HG03571 (cell line): ENCODE measurements around the gene CD63.

Experiments
- ATAC-seq: cut with Tn5 transposase; IDR thresholded peaks from one replicate; pipeline ENCODE4 v1.9.1; 2021; ENCODE audit not compliant: unreplicated experiment

Gene CD63

DNA sequence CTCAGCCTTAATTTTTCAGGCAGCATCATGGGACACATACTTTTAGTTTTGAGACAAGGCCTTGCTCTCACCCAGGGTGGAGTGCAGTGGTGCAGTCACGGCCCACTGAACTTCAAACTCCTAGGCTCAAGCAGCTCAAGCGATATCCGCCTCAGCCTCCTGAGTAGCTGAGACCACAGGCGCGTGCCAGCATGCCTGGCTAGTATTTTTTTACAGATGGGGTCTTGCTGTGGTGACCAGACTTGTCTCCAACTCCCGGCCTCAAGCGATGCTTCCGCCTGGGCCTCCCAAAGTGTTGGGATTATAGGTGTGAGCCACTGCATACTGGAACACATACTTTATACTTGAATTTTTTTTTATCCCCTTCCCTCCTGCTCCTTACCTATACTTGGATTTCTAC, 5.9 kb downstream of the CD63 start:
- no peak for ATAC-seq

DNA sequence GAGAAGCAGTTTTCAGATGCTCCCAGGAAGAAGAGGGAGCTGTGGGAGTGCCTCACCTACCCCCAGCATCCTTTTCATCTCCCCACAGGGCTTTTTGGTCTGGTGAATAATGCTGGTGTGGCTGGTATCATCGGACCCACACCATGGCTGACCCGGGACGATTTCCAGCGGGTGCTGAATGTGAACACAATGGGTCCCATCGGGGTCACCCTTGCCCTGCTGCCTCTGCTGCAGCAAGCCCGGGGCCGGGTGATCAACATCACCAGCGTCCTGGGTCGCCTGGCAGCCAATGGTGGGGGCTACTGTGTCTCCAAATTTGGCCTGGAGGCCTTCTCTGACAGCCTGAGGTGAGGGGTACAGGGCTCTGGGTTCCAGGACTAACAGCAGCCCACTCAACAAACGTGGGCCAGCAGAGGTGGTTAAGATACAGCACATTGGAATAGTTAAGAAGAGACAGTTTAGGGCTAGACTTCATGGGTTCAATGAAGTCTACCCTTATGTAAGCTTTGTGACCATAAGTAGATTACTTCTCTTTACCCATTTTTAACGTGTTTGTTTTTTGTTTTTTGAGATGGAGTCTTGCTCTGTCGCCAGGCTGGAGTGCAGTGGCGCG, 7.1 kb downstream of the CD63 start:
- ATAC-seq = no peak

DNA sequence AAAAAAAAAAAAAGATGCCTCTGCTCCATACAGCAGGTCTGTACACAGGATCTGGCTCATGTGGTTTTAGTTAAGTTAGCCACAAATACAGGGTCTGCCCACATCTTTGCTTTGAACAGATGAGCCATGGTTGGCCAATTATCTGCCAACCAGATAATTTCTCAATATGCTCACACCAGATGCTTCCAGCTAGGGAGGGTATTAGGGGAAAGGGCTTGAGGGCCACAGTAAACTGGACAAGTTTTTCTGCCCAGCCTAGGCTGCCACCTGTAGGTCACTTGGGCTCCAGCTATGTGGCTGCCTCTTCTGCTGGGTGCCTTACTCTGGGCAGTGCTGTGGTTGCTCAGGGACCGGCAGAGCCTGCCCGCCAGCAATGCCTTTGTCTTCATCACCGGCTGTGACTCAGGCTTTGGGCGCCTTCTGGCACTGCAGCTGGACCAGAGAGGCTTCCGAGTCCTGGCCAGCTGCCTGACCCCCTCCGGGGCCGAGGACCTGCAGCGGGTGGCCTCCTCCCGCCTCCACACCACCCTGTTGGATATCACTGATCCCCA, 7.8 kb downstream of the CD63 start:
- no peak for ATAC-seq

DNA sequence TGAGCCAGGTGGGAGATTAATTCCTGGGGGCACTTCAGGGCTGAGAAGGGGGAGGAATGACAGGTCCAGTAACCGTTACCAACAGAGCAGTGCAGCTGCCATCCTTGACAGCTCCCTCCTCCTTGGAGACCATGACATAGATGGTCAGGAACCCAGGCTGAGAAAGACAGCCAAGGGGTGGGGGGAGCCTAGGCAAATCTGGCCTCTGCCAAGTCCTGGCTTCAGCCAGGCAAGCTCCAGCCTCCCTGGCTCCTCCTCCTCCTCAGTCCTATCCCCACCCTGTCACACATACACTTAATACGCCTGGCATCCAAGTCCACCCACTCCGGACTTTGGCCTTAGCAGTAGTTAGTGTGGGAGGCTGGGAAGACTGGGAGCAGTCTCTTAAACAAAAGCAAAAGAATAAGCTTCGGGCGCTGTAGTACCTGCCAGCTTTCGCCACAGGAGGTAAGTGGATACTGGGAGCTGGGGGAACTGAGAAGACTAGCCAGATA, 8.7 kb downstream of the CD63 start, which contains the start of gene RDH5:
Gene RDH5, plus strand, starts transcription at position 323 of the 494 bp plus-strand sequence. CDS start 792 bp downstream, outside the sequence.
- ATAC-seq = no peak

DNA sequence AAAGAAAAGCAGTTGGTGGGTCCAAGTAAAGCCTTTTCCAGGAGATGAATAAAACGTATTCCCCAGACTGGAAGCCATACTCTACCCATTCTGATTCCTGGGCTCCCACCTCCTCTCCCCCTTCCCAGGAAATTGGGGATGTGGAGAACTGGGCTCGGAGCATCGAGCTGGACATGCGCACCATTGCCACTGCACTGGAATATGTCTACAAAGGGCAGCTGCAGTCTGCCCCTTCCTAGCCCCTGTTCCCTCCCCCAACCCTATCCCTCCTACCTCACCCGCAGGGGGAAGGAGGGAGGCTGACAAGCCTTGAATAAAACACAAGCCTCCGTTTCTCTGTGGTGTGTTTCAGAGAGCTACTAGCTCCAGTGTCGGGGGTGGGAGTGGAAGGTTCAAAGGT, 9.4 kb downstream of the CD63 start:
- no peak for ATAC-seq

DNA sequence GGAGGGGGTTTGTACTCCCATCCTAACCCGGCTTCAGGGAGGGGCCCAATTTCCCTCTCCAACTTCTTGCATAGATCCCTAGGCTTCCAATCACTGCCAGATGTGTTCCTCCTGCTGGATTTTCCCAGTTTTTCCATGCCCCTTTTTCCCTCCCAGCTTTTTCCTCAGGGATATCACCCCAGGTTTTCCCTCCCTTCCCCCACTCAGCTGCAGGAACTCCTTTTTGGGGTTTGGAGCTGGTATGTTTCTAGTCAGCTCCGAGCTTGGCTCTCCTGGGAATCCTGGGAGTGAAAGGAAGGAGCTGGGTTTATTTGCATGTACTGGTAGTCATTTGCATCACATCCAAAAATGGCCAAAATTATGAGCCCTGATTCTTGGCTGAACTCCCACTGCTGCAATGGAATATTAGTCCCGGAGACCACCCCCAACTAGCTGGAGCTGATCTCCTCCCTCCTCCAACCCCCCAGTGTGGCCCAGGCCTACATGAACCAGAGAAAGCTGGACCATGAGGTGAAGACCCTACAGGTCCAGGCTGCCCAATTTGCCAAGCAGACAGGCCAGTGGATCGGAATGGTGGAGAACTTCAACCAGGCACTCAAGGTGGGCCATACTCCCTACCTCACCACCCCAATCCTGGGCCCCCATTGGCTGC, 10.1 kb downstream of the CD63 start:
- no peak for ATAC-seq

DNA sequence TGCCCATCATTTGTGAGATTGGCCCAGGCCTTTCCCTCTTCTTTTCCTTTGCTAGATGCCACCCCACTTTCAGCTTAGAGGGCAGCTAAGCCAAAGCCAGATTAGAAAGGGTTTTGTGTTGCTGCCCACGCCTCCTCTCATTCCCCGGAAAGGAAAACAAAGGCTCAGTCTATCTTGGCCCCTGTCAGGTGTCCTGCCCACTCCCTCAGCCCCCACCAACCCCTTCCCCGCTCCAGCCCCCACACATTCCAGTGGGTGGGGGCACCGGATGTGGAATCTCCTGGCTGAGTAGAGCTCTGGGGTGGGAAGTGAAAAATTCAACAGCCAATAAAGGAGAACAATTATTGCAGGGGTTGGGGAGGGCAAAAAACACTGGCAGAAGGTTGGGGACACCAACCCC, 10.8 kb downstream of the CD63 start:
- ATAC-seq = no peak

DNA sequence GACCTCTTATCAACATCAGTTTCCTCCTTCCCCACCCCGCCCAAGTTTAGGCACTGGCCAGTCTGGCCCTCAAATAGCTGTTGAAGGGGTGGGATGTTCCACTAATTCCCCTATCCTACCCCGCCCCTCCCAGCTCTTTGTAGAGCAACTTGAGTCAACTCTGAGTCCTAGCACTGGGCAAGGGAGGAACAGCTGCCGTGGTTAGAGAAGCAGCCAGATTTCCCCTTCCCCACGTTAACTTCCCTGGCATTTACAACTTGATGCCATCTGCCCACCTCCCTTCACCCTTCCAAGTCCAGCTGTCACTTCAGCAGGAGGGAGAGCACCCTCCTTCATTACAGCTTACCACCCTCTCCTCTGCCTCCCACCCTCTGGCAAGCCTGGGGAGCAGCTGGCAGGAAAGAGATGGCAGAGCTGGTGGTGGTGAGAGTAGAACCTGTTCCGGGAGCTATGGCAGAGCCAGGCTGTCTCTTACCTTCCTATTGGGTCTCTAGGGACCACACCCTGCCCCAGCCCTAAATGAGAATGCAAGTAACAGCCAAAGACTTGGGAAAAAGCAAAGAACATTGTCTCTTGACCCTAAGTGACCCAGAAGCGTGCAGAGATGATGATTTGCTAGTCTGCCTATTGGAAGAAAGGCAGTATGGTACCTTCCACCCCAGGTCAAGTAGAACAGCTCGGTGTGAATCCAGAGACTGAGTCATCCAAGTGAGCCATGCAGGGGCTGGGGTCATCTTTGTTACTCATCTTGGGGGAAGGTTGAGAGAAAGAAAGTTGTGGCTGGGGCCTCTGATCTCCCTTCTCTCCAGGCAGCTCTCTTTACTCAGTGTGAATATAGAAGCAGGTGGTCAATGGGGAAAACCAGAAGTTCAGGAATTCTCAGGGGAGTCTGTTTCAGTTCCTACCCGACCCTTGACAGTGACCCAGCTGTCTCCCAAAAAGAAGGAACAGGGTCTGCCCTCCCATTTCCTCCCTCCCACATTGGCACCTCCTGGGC, 11.5 kb downstream of the CD63 start:
- ATAC-seq = no peak

DNA sequence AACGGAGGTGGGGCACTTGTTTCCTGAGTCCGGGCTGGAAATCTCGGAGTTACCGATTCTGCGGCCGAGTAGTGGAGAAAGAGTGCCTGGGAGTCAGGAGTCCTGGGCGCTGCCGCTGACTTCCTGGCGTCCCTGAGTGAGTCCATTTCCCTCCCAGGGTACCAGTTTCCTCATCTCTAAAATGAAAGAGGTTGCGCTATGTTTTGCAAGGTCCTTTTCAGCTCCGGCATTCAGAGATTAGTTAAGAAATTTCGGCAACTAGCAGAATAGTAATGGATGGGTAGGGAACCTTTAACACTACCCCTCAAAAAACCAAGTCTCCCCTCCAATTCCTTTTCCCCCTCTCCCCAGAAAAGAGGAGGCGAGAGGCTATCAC, 12.2 kb downstream of the CD63 start:
- ATAC-seq = peak; percentile 33

DNA sequence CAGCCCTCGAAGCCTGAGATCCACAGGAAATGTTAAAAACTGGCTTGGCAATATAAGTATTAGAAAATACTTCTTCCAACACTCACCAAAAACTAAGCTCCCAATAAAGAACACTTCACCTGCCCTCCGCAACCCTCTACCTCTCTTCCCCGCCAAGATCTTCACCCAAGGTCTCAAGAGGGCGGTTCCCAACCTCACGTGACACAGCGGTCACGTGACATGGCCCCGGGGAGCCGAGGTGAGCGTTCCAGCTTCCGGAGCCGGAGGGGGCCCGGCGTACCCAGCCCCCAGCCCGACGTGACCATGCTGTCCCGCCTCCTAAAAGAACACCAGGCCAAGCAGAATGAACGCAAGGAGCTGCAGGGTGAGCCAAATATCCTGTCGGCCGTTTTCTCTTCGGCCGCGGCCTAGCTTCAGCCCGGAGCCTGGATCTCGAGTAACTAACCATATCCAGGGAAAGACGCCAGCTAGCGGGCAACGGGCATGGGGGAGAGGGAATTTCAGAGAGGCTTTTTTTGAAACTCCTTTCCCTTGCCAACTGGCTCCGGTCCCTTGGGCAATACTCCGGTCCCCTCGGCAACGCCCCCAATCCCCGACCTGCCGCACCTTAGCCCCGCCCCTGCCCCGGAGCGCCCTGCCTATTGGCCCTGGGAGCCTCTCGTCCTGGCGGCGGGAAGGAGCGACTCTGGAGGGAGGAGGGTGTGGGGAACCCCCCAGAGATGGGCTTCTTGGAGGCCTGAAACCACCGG, 12.8 kb downstream of the CD63 start, which contains the start of gene BLOC1S1:
Gene BLOC1S1, plus strand, starts transcription at position 214 of the 749 bp plus-strand sequence. Its CDS starts 6 bp downstream, at position 220.
- peak; percentile 89 for ATAC-seq

DNA sequence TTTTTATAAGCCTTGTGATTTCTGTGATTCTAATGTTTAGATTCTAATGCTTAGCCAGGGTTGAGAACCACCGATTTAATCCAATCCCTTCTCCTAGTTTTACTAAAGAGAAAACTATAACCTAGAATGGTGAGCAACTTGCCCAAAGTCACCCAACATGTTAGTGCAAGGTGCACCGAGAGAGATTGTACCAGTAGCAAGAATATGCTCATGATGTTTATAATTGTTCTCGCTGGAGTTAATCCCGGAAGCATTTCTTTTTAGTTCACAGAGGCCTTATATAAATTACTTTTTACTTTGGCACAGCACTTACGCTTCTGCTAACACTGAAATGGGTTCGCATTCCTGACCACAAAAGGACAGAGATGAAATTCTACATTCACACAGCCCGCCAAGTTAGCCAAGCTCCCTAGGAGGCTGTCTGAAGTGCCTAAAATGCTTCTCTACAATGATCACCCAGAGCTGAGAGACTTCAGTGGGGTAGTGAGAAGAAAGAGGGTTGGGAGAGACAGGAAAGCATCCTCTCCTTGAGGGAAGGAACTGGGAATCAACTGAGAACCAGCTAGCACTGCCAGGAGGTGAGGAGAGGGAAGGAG, 13.5 kb downstream of the CD63 start:
- no peak for ATAC-seq

DNA sequence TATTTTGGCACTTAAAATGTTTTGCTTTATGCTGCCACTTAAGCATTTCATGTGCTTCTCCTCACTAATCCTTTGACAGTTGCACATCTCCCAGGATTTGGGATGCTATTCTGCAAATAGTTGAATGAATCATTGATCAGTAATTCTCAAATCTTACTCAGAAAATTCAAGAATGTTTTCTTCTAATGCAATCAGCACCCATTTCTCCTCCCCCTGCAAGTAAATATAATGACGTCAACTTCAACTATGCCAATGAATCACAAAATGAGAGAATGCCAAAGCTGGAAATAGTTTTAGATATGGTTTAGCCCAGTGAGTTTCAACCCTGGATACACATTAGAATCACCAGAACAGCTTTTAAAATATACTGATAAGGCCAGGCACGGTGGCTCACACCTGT, 15.1 kb downstream of the CD63 start:
- ATAC-seq = no peak

DNA sequence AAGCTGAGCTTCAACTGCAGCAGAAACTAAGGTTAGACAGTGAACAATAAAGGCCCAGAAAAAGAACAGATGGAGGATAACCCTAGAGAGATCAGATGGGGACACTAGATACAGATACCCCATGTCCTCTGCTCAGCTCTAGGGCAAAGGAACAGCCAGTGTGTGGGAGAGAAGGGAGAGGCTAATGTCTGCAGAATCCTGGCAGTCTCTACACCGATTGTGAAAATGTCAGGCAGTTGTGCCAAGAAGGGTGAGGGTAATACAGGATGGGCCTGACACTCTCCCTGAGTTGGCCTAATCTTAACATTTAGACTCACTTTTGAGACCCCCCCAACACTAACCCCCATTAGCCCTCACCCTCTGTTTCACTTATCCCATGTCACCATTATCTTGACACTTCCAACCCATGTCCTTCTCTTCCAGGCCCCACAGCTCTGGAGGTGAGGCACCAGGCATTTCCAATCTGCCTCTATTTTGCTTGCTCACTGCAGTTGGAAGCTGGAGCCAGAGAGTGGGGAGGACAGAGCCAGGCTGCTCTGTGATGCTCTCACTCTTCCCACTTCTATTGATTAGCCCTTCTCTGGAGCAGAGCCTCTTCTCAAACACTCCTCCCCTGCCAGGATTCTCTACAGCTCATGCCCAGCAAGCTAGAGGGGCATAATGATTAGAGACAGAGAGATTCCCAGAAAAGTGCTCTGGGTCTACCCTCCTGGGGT, 16.0 kb downstream of the CD63 start:
- ATAC-seq = no peak

DNA sequence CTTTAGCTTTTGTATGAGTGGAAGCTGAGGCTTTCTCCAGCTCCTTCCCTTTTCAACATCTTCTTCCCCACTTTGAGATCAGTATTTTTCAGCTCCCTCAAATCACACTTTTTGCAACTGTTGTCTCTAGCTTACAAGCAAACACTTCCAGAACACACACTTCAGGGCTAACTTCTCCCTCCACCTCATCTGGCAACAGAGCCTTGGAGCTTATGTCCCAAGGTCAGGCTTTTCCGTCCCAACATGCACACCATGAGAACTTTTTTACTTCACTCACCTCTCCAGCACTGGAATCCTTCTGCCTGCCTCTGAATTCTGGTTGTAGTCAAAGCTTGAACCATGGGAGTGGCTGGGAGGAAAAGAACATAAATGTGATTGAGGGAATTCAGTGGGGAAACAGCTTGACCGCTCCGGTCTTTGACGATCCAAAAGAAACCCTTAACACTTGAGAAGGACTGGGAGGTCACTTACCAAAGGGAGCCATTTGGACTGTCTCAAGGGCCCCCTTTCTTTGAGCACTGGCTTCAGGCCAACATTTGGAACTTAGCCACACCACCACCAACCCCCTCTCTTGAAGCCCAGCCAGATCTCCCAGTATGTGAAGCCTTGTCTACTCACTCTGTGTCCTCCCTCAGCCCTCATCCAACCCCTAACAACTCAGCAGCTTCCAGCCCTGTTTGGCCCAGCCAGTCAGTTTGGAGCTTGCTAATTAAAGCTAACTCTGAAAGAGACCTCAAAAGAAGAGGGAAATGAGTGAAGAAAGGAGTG, 16.8 kb downstream of the CD63 start:
- ATAC-seq = no peak

DNA sequence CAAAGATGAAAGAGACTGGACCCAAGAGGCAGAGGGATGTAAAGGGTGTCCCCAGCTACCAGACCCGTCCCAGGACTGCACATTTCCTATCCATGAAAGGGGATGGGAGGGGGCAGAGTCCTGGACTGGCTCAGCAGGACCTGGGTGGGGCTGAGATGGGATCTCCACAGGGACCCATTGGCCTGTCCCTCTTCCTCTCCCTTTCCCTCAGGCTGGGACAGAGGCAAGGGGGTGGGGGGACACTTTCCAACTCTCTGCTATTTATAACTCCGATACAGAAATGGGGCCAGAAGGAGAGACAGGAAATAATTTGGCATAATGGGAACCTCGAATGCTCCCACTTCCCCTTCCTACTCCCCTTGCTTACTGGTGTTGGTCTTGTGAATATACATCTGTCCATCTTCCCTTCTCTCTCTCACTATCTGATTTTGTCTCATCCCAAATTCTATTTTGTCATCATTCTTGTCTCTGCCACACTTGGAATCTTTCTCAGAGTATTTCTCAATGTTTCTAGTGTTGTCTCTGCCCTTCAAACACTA, 20.0 kb downstream of the CD63 start:
- no peak for ATAC-seq

DNA sequence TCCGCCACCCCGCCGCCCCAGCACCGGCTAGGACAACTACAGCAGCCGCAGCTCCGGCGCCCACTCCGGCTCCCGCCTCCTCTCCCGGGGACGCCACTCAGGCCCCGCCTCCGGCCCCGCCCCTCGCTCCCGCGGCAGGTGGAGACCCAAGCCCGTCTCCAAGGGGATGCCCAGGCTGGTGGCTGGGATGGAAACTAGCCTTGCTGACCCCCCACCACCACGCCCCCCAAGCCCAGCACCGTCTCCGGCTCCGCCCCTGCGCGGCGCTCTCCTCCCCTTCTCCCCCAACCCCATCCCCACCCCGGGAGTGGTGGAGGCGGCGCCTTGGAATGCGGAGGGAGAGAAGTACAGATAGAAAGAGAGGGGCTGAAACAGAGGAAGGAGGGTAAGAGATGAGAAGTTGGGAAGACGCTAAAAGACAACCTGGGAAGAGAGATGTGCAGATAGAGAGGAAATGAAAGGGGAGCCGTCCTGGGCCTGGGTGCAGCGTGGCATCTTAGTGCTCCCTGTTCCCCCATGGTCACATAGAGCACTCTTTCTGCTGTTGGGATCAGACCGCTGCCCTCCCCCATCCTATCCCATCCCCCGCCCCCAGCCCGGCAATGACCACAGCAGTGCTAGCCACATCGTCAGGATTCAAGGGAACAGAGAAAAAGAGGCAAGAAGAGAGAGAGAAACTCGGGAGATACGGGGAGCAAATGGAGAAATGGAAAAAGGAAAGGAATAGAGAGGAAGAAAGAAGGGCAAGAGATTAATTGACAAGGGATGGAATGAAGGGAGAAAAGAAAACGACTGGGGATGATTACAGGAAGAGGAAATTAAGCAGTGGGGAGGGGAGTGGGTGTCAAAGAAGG, 20.7 kb downstream of the CD63 start, which contains the start of gene ITGA7:
Gene ITGA7, minus strand, starts transcription at position 64 of the 854 bp plus-strand sequence. CDS start 222 bp downstream, outside the sequence.
- no peak for ATAC-seq

DNA sequence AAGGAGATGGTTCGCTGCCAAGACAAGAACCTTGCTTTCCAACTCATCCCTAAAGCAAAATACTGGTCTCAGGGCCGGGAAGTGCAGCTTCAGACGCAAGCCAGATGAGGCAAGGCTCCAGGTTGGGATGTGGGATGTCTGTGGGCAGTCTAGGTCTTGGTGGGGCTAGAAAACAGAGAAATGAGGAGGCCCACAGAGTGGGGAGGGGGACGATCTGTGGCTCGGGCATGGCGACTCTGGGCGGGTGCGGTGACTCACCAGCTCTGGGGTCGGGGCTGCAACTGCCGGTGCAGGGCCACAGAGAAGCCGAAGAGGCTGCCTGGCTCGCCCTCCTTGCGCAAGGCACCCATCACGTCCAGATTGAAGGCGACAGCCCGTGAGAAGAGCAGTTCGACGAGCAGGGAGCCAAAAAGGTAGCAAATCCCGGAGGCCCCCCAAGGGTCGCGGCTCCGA, 21.6 kb downstream of the CD63 start:
- no peak for ATAC-seq
